GM21723 (cell line): ENCODE data around the gene OR6A2.
A peak's percentile ranks its signal among the peaks of the same experiment; 100 is the strongest.
"Not testable (repeated sequence)": the region's sequence is repeated elsewhere in the genome, so short reads cannot be mapped to it uniquely, and the experiment has no call there.

Experiments
- ATAC-seq: cut with Tn5 transposase; IDR thresholded peaks from one replicate; pipeline ENCODE4 v1.9.1; 2021; ENCODE audit warnings: mild to moderate bottlenecking, moderate library complexity; ENCODE audit not compliant: unreplicated experiment

OR6A2 gene

GRCh38 chr11:6799402-6799801, at the start of gene OR6A2:
Gene OR6A2, minus strand, starts transcription at chr11:6799689. Its CDS starts 3,981 bp downstream, at chr11:6795708.
- ATAC-seq: no peak

DNA sequence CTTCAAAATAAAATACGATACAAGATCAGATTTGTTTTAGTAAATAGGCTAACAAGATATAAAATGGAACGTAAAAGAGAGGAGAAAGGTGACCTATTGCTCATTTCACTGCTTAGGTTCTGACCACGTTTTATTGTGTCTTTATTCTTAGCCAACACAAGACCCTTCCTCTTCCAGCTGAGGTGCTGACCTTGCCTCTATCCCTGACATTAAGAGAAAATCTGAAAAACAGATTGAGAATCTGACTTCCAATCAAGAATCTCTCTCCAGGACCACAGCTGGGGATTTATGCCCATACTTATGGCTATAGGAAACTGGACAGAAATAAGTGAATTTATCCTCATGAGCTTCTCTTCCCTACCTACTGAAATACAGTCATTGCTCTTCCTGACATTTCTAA, 45.9 kb upstream of the OR6A2 start, which contains the start of gene OR10A5:
TSS of gene OR10A5 (plus strand) at position 301 of the 400 bp plus-strand sequence. CDS start at position 301, 0 bp downstream.
- ATAC-seq: no peak

- ATAC-seq: no peak
These were observed 44.9 kb upstream of the OR6A2 start for GRCh38 chr11:6844356-6844755.

DNA sequence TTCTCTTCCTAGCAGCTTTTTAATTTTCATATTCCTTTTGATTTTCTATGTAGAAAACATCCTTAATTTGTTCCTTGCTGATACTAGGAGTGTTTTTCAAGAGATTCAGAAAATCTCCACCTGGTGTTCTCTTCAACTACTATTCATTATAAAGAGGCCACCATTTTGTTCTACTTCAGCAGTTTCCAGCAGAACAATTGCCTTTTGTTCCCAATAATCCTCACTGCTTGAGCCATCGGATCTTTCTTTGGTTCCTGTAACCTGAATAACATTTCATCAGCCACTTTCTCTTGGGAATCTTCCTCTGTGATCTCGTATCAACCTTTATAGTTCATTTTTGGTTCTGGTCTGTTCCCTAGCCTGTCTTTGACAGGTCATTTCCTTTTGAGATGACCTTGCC, 44.2 kb upstream of the OR6A2 start:
- ATAC-seq: no peak

DNA sequence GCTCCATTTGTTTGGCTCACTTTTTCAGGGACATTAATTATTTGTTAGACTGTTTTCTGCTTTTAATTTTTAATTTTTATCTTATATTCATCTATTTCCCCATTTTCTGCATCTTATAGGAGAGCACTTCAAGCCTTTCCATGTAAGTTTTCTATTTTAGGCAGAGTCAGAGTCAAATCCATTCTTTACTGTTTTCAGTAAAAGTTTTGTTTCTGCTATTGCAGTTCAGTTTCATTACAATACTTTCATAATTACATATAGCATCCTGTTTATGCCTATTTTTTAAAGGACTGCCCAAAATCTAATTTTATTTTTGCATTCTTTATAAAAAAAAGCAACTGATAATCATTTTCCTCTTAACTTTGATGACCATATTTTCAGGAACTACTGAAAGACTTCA, 42.2 kb upstream of the OR6A2 start:
- no peak for ATAC-seq

DNA sequence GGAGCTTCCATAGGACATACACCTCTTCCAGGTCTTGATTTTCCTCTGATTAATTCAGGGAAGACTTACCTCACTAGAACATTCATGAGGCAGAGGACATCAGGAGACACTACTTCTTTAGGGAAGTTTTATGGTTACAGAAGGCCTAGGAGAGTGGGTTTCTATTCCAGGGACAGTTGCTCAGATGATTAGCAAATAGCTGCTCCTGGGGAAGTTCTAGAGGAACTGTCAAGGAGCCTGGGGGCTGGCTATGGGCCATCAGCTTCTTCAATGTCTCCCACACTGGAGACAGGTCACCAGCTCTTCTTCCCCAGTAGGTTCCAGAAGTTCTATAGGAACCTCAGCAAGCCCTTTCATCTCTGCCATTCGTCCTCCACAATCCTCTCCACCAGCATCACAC, 34.5 kb upstream of the OR6A2 start:
- ATAC-seq: no peak

- no peak for ATAC-seq
These were observed 33.9 kb upstream of the OR6A2 start for GRCh38 chr11:6833356-6833755.

DNA sequence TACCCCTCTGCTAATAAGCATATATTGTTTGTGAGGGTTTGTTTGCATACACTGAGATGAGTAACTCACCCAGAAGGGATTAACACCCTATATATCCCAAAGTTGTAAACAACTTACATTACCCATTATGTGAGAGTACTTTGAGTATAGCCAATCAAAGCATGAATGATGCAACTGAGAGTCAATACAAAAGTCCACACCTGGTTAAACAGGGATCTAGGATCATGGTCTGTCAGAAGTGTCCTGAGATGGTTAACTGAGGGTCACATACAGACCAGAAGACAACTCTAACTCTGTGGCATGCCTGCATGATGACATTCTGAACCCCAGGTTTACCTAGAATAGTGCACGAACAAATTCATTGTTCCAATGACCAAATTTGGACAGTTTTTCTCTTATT, 28.6 kb upstream of the OR6A2 start:
- ATAC-seq: no peak

- no peak for ATAC-seq
These were observed 25.8 kb upstream of the OR6A2 start for GRCh38 chr11:6825231-6825744.

DNA sequence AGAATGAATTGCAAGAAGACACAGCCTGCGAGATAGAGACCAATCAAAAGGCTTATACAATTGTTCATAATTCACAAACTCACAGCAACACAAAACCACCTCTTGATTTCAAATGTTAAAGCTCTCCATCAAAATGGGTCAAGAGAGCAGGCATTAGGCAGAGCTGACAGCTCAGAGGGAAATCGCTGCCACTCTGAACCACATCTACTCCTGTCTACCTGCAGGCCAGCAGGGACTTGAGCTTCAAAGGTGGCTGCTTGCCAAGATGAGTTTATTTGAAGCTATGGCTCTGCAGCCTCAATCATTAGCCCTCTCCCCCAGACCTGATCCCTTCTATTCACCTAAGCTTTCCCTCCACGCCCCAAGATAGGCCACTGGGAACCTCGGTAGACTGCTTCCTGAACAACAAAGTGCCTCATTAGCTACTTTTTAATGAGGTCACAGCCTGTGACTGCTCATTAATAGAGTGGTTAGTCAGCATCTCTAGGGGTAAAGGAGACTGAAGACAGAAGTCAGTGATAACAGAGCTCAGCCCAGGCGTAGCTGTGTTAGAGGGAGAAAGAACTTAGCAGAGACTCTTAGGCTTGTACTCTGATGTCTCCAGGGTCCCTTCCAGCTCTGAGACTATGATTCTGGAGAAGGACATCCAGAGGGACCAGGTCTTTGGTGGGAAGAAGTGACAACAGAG, 24.8 kb upstream of the OR6A2 start:
- no peak for ATAC-seq

DNA sequence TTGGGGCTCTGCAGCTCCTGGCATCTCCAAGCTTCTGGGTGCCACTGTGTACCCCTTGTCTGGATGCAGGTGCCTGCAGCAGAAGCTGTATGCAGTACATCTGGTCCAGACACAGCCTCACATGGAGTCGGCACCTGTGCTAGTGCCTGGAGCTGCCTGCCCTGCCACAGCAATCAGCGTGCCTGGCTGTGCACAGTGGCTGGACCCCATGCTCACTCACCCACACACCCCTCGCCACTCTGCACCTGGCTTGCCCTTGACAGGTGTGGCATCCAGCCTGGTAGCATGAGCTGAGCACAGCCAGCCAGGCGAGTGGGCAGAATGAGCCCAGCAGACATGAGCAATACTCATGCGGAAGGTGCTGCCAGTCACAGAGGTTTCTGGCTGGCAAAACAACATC, 19.5 kb upstream of the OR6A2 start:
- ATAC-seq: no peak

DNA sequence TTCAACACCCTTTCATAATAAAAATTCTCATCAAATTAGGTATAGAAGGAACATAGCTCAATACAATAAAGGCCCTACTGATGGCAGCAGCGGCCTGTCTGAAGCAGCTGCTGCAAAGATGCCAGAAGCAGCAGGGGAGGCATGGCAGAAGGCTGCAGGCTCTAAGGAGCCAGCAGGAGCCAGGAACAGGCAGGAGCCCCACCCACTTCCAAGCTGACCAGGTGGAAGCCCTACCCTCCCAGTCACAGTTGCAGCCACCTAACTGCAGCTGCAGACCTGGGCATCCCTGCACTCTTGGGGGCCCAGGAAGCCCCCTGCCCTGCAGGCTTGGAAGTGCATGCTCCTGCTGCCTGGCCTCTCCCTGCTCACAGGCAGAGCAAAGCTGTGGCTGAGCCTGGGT, 18.2 kb upstream of the OR6A2 start:
- ATAC-seq: no peak

DNA sequence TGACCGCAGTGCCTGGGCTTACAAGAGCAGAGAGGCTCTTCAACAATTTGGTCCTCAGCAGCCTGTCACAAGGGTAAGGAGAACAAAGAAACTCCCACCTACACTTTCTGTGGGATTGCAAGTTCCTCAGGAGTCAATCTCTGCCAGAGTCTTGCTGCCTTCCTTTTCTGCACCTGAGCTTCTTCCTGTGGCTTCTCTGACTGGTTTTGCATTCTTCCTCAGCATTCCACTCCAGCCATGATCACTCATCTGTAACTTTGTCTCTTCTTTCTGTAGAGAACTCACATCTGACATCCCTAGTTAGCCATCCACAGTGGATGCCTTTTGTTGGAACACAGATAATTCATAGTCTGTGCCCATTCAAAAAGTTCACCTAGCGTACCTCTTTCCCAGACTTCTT, 14.2 kb upstream of the OR6A2 start:
- no peak for ATAC-seq

DNA sequence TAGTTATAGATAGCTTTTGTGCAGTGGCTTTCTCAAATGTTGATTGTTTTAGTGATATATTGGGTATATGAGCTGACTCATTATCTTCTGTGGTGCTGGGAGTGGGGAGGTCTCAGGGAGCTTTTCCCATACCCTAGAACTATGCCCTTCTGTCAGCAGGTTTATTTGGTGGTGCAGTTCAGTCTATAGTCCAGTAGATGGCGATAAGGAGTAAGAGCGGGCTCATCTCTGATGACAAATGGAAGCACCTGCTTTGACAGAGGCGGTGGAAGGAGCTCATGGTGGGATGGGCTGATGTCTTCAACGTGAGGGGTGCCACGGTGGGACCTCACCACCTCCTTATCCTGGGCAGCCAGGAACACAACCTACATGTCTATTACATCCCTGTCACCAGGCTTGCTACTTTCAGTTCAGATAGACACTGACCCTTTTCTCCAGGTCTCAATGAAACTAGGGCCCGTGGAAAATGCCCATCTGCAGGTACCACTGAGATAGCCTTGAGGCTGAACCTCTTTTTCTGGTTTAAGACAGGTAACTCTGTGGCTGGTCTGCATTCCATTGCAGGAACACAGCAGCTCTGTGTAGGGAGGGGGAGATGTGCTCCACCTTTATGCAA, 13.0 kb upstream of the OR6A2 start:
- ATAC-seq: peak; percentile 94

GRCh38 chr11:6801075-6801474, 1.6 kb upstream of the OR6A2 start:
- not testable (repeated sequence) for ATAC-seq

DNA sequence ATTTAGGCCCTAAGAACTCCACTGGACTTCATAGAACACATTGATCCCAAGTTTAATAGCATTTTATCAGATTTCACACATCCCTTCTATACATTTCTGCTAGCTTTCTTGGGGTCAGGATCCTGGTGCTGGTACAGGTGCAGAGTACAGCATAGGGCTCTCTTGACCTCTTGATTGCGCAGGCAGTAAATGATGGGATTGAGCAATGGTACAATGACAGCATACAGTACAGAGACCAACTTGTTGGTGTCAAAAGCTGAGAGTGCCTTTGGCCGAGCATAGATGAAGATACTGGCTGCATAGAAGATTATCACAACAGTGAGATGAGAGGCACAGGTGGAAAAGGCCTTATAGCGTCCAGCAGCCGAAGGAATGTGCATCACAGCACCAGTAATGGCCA, 4.8 kb downstream of the OR6A2 start:
- ATAC-seq: no peak

GRCh38 chr11:6790546-6790945, 8.9 kb downstream of the OR6A2 start:
- no peak for ATAC-seq

- no peak for ATAC-seq
These were observed 16.8 kb downstream of the OR6A2 start, which contains the start of gene OR2AG1 for GRCh38 chr11:6782720-6783119. Gene OR2AG1, plus strand, starts transcription at chr11:6783020. Its CDS starts 2,018 bp downstream, at chr11:6785038.

DNA sequence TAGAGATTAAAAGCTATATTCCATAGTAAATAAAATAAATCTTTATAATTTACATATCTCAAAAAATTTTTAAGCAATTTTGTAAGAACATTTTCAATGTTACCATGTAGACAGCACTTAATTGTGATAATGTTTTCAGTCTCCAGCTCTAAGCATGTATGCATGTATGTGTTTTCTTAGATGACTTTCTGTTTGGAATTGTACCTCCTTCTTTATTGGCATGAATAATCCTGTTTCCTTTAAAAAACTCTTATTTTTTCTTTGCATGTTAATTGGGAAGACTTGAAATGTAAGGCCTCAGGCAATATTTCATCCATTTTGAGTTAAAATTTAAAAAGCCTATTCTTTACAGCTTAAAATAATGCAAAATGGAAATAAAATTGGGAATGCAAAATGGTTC, 18.7 kb downstream of the OR6A2 start:
- ATAC-seq: no peak

GRCh38 chr11:6778518-6778917, 21.0 kb downstream of the OR6A2 start:
- ATAC-seq: no peak

DNA sequence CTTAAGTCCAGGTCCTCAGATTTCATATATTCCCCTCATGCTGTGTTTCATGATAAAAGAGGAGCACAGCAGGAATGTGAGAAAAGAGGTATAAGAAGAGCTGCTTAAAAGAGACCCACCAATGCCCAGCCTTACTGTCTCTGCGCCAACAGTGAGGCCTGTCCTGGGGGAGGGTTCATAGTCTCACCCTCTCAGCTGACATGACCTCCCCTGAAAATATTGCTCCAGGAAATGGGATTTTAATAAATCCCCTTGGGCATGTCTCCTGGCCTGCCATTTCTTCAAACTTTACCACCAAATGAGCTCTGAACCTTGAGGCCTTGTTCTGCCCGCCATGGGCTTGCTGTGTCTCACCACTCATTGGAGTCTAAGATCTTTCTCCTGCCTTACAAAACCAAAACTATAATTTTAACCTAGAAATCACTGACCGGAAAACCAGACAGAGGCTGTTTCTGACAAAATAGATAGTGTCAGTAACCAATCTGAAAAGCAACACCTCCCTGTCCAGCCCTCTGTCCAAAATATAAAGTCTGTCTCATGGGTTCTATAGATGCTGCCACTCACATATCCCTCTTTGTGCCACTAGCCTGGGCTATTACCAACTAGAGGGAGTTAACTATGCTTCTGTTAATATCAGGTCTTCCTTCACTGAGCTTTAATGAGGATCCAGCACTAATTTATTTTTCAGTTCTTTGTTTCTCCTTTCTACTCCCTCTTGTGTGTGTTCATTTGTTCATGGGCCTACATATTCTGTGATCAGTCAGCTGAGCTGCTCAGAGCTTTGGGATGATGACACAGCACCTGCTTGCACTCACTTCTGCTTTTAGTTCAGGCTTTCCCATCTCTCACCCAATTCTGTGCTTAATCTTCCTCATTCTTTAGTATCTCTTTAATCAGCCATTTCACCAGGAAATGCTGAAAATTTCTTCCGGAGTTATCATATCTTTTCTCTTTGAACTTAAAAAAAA, 27.3 kb downstream of the OR6A2 start, which contains the start of gene OR2AG2:
TSS of gene OR2AG2 (minus strand) at position 51 of the 968 bp plus-strand sequence. CDS start 3,019 bp downstream, outside the sequence.
- peak; percentile 94 for ATAC-seq
